Superior temporal gyrus (tissue), 1 donor: ENCODE data around the gene MTMR3.

ENCODE experiments used
- DNase-seq: peaks from one replicate; pipeline ENCODE4 v3.0.0-alpha.2; 2016; ENCODE audit errors: extremely low spot score

MTMR3 gene

GRCh38 chr22:29870574-29870973 lies 12.4 kb upstream of the MTMR3 start:
- DNase-seq: no peak

GRCh38 chr22:29871684-29872083 lies 11.3 kb upstream of the MTMR3 start:
- no peak for DNase-seq

DNA sequence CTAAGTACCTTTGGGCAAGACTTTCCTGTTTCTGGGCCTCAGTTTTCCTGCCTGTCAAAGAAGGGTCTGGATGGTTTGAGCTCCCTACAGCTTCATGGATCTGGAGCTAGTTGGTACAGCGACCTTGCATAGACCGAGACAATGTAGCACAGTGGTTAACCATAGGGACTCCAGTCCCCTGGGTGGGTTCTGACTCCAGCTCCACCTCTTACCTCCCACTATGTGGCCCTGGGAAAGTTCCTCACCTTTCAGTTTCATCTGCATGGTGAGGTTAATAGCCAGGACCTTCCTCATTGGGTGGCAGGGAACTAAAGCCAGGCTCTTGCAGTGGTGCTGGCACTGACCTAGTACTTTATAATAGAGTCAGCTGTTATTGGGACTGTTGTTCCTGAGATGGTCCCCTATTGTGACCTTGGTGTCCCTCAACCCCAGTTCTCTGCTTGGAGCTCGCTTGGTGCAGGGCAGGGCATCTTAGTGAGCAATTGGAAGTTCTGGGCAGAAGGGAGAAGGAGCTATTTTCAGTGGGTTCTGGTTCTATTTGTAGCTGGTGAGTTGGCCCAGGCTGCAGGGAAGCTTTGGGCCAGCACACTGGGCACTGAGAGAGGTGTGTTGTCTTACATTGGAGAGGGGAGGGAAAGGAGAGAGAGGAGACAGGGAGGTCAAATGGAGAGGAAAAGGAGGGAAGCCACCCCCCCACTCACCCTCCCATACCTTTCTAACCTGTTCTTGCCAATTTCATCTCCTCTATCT lies 10.7 kb upstream of the MTMR3 start:
- no peak for DNase-seq

DNA sequence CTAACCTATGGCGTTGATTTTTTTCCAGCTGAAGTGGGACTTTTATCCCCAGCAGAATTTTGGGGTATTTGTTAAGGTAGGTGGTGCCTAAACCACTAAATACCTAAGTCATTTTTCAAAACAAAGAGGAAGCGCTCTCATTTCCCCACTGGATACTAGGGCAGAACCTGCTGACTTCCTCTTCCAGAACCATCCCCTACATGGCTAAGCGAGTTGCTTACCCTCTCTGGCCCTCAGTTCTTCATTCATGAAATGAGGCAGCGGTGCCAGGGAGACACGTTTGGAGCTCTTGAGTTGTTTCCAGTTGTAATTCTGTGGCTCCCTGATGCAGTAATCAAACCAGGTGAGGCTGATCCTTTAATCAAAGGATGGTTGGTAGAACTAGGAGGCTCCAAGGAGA lies 10.0 kb upstream of the MTMR3 start:
- no peak for DNase-seq

GRCh38 chr22:29873943-29874342 lies 9.0 kb upstream of the MTMR3 start:
- DNase-seq: no peak

GRCh38 chr22:29877620-29878019 lies 5.4 kb upstream of the MTMR3 start:
- no peak for DNase-seq

- no peak for DNase-seq
Observed at GRCh38 chr22:29879753-29880152, 3.2 kb upstream of the MTMR3 start.

GRCh38 chr22:29882716-29883044 lies 294 bp upstream of the MTMR3 start:
- DNase-seq: no peak

DNA sequence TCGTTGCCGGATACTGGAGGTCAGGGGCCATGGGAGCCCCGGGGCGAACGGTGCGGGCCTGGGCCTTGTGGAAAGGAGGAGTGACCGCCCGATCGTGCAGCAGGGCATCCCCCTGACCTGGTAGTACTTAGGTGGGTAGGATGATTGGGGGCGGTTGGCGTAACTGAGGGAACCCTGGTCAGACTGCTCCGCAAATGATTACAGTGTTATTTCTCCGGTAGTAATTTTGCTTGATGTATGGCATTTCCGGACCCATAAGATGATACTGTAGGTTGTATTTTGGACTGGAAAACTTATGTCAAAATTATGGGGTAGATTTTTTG lies 762 bp downstream of the MTMR3 start:
- no peak for DNase-seq

- DNase-seq: no peak
Observed at GRCh38 chr22:29885610-29886009, 2.6 kb downstream of the MTMR3 start.

- DNase-seq: no peak
Observed at GRCh38 chr22:29886596-29886995, 3.6 kb downstream of the MTMR3 start.

GRCh38 chr22:29887358-29887757 lies 4.4 kb downstream of the MTMR3 start:
- no peak for DNase-seq

GRCh38 chr22:29890760-29891159 lies 7.8 kb downstream of the MTMR3 start:
- no peak for DNase-seq

- no peak for DNase-seq
Observed at GRCh38 chr22:29892315-29893156, 9.6 kb downstream of the MTMR3 start.

DNA sequence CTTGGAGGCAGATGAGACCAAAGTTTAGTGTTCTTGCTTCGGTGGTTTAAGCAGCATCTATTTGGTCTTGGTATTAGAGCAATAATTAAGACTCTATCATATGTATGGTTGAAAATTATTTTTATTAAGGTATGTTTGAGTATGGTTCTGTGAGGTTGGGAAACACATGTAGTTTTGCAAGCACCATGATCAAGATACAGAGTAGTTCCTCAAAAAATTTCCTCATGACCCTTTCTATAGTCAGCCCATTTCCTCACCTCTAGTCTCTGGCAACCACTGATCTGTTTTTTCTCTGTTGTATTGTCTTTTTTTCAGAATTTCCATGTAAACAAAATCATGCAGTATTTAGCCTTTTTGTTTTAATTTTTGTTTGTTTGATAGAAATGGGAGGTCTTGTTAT lies 18.4 kb downstream of the MTMR3 start:
- DNase-seq: no peak

DNA sequence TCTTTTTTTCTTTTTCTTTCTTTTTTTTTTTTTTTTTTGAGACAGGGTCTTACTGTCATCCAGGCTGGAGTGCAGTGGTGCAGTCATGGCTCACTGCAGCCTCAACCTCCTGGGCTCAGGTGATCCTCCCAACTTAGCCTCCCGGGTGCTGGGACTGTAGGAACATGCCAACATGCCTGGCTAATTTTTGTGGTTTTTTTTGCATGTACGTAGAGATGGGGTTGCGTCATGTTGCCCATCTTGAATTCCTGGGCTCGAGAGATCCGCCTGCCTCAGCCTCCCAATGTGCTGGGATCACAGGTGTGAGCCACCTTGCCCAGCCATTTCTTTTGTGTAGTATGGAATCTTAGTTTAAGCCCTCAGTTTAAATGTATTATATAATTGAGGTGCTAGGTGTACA lies 20.4 kb downstream of the MTMR3 start:
- no peak for DNase-seq

- no peak for DNase-seq
Observed at GRCh38 chr22:29904020-29904419, 21.0 kb downstream of the MTMR3 start.

DNA sequence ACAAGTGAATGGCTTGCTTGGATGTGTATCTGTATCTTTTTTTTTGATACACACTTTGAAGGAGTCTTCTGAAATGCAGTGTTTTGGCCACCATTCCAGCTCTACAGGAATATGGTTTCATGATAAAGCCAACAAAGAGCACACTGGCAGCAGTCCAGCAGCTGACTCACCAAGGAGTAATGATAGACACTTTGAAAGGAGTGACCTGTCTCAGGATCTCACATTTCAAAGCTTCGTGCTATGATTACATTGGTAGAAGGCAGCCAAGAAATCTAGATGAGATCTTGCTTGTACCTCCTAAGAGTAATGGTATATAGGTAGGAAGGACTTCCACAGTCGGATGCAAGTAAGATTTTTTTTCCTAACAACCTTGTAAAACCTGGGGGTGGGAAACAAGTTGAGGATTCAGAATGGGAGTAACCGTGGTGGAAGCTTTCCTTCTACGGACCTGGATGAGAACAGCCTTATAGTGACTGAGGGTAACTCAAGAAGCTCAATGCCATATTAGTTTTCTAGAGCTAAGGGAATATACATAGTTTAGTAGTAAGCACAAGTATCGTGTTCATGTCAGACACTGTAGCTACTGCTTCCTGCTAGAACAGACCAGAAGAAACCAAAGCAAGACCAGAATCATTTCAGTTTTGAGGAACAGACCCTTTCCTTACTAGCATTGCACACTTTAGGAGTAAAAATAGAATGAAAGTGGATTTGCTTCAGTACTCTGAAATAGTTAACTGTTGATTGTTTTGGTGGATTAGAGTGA lies 25.0 kb downstream of the MTMR3 start:
- DNase-seq: peak; percentile 45

DNA sequence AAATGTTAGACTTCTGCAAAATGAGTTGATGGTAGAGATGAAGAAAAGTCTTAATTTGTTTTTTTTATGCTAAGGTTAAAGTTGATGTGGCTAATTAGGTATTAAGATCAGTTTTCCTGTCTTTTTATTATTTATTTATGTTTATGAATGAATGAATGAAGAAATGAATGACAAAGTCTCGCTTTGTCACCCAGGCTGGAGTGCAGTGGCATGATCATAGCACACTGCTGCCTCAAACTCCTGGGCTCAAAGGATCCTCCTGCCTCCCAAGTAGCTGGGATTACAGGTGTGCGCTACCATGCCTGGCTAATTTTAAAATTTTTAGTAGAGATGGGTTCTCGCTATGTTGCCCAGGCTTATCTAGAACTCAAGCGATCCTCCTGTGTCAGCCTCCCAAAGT lies 29.2 kb downstream of the MTMR3 start:
- no peak for DNase-seq

DNA sequence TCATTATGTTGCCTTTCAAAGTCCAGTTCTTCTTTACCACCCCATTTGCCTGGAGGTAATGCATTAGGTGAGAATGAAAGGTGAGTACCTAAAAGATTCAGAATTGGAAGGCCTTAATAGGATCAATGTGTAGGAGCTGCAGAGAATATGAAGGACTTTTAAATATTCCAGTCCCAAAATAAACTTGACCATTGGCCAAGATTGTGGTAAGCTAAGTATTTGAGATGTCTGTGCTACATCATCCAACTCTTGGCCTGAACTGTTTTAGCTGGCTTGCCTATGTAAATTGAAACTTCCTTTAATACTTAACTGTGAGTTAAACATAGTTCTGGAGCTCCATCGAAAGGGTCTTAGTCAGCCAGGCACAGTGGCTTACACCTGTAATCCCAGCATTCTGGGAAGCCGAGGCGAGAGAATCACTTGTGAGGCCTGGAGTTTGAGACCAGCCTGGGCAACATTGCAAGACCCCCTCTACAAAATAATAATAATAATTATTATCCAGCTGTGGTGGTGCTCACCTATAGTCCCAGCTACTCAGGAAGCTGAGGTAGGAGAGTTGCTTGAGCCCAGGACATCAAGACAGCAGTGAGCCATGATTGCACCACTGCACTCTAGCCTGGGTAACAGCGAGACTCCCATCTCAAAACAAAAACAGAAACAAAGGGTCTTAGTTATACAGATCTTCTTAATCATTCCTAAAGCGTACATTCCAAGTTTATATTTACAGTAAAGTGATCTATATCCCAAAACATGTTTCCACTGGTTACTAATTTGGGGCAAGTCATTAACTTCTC lies 29.8 kb downstream of the MTMR3 start:
- no peak for DNase-seq

DNA sequence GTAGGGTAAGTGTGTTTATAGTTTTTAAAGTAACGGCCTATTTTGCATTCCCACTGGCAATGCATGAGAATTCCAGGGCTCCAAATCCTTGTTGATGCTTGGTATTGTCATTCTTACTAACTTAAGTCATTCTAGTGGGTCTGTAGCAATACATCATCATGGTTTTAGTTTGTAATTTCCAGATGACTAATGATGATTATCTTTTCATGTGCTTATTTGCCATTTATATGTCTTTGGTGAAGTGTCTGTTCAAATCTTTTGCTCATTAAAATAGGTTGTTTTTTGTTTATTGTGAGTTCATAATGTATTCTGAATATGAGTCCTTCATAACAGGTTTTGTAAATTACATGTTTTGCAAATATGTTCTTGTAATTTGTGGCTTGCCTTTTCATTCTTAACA lies 31.2 kb downstream of the MTMR3 start:
- no peak for DNase-seq

GRCh38 chr22:29914991-29915533 lies 32.1 kb downstream of the MTMR3 start:
- no peak for DNase-seq
